NK-92 treated with Interleukin-12 subunit alpha and Interleukin-12 subunit beta, amount 100 ng/mL, for 24 hours (cell line): ENCODE data around the gene HIPK3.
"Not testable (repeated sequence)": the region's sequence is repeated elsewhere in the genome, so short reads cannot be mapped to it uniquely, and the experiment has no call there.

ENCODE experiments used
- DNase-seq: peaks from one replicate; lab custom pipeline; 2025; lab: John Stamatoyannopoulos, UW

HIPK3 gene

DNA sequence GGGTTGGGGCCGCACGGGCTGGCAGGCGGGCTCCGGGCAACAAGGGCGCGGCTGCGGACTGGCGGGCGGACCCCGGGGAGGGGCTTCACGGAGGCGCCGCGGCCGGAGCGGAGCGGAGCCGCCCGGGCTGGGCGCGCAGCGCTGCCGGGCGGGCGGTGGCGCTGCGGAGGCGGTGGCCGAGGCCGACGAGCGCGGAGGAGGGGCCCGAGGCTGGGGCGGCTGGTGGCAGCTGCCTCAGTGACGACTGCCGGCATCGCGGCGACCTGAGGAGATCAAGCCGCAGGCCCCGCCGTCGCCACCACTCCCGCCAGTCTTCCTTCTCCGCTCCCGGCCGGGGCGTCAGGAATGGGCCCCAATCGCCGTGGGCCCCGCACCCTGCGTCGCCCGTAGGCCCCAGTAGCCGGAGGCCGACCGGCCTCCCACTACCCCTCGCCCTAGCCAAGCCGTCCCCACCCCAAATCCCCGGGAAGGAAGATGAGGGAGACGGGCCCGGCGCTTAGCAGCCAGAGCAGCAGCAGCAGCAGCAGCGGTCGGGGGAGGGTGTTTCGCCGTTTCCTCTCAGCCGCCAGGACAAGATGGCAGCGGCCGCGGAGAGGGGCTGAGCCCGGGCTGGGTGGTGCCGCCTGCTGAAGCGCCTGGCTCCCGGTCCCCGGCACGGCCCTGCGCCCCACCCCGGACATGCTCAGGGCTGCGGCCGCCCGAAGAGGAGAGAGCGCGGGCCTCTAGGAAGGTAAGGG is at the start of gene HIPK3:
TSS of gene HIPK3 (plus strand) at position 222 of the 737 bp plus-strand sequence.
- DNase-seq: peak; percentile 69

DNA sequence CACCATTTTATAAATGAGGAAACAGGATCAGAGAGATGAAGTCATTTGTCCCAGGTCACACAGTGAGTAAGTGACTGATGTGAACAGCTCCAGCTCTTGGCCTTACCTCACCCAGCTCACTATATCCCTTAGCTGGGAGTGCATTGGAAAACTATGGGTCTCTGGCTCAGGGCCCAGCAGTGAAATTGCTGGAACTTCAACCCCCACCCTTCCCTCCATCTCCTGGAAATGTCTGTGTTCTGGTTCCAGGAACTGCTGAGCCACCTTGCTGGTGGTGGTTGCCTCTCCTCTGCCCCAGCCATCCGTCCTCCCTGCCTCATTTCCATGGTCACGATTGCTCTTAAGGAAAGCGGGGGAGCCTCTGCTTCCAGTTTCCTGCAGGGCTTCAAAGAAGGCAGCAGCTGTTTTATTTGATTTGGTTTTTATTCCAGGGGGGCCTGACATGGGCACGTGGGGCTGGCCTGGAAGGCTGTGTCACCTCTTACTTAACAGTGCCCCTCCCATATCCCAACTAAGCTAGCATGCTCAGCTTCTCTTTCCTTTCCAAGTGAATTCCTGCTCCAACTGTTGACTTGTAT is 49.7 kb upstream of the HIPK3 start:
- no peak for DNase-seq

DNA sequence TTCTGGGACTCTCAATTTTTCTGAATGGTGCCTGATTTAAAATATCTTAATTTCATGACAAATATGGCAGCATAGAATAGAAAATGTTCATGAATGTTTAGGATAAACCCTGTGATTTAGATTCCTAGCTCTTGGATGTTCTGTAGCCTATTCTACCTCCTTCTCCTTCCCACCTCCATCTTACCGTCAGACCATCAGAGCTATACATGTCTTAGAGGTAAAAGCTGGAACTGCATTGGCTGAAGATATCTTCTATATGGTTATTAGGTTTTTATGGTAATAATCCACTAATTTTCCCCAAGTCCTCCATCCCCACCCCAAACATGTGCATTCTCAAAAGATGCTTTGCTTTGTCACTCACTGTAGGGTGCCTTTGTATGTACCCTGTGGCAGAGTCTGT is 49.0 kb upstream of the HIPK3 start:
- DNase-seq: no peak

DNA sequence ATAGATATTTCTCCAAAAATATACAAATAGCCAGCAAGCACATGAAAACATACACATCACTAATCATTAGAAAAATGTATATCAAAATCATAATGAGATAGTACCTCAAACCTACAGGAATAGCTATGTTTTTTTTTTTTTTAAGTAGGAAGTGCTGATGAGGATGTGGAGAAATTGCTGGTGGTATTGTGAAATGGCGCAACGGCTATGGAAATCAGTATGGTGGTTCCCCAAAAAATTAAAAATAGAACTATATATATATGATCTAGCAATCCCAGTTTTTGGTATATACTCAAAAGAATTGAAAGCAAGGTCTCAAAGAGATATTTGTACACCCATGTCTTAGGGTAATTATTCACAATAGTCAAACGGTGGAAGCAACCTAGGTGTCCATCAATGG is 46.0 kb upstream of the HIPK3 start:
- DNase-seq: no peak

DNA sequence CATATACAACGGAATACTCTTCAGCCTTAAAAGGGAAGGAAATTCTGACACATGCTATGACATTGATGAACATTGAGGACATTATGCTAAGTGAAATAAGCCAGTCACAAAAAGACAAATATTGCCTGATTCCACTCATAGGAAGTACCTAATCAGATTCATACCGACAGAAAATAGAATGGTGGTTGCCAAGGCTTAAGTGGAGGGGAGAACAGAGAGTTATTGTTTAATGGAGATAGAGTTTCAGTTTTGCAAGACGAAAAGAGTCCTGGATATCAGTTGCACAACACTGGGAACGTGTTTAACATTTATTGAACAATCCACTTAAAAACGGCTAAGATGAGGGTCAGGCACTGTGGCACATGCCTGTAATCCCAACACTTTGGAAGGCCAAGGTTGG is 45.6 kb upstream of the HIPK3 start:
- DNase-seq: no peak

DNA sequence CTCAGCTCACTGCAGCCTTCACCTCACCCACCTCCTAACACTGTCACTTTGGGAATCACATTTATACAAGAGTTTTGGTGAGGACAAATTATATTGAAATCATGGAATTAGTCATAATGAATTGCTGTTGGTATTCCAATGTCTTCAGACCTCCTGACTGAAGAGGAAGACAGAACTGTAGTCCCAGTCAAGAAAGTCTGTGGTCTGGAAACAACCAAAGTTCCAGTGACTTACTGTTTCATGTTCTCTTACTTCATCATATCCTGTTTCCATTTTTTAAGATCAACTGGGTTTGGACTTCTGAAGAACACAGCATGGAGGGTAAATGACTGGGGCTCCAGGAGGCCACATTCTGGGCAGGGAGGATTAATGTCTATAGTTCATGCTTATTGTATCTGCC is 43.0 kb upstream of the HIPK3 start:
- DNase-seq: no peak

DNA sequence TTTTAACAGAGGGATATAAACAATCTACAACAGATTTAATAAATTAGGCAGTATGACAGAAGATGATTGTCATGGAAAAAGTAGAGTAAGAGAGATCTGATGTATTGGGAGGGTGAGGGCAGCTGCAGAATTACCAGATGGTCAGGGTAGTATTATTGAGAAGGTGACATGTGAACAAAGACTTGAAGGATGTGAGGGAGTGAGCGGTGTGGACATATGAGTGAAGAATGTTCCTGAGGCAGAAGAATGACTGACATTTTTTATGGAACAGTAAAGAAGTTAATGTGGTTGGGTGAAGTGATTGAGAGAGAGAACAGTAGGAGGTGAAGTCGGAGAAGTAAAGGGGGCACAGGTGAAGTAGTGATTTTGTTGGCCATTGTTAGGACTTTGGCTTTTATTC is 42.4 kb upstream of the HIPK3 start:
- DNase-seq: no peak

DNA sequence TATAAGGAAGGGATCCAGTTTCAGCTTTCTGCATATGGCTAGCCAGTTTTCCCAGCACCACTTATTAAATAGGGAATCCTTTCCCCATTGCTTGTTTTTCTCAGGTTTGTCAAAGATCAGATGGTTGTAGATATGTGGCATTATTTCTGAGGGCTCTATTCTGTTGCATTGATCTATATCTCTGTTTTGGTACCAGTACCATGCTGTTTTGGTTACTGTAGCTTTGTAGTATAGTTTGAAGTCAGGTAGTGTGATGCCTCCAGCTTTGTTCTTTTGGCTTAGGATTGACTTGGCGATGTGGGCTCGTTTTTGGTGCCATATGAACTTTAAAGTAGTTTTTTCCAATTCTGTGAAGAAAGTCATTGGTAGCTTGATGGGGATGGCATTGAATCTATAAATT is 40.5 kb upstream of the HIPK3 start:
- not testable (repeated sequence) for DNase-seq

DNA sequence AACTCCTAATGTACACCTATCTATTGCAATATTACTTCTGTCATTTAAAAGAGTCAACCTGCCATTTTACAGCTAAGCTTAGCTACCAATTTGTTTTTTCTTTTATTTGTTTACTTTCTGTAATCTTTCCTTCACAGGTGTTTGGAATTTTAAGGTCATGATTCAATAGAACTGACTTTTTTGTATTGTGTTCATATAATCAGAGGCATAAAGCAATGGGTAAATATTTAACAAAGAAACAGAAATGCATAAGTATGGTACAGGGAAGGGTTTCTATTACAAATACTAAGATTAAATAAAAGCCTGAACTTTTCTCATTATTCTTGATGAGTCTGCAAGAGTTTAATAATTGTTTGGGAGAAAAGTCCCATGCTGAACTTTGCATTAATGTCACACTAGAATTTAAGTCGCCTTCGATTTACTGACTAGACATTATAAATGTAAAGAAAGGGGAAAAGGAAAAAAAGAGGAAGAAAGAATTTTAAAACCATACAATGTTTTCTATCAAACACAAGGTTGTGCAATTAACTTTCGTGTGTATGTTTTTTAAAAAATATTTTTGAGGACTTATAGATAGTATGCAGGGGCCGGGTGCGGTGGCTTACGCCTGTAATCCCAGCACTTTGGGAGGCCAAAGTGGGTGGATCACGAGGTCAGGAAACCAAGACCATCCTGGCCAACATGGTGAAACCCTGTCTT is 35.0 kb upstream of the HIPK3 start:
- no peak for DNase-seq

DNA sequence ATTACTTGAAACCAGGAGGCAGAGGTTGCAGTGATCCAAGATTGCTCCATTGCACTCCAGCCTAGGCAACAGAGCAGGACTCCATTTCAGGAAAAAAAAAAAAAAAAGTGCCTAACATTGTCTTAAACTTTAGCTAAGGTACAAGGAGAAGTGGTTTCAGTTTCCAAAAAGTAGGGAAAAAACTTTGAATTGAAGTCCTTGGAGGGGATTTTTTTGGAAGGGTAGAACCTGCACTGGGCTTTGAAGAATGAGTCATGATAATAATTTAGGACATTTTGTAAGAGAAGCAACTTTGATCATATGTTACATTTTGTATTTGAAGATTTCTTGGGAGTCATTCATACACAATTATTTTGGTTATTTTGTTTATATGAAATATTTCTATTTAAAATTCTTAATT is 31.8 kb upstream of the HIPK3 start:
- no peak for DNase-seq

DNA sequence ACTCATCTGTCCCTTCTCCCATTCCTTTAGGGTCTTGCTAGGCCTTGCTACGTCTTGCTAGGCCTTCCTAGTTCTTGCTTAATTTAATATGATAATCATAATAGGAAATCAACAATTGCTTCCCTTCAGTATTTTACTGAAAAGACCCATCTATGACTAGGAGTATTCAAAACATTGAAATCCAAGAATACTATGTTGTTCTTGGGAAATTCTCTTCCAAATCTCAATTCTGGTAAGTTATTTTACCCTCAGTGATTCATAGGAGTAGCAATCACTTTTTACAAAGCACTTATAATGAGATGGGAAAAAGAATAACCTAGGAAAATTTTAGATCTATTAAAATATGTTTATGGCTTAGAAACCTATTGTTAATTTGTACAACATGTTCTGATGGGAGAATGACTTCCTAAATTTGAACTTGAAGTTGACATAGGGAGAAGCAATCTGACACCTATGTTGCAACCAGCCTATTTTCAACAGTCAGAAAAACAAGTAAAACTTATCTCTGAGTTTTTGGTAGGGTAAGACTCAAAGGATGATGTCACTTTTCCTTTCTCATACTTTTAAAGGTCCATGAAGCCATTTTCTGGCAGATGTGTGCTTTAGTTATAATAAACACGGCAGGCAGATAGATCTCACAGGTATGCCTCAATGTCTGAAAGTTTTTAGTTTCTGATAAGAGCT is 29.5 kb upstream of the HIPK3 start:
- DNase-seq: no peak

DNA sequence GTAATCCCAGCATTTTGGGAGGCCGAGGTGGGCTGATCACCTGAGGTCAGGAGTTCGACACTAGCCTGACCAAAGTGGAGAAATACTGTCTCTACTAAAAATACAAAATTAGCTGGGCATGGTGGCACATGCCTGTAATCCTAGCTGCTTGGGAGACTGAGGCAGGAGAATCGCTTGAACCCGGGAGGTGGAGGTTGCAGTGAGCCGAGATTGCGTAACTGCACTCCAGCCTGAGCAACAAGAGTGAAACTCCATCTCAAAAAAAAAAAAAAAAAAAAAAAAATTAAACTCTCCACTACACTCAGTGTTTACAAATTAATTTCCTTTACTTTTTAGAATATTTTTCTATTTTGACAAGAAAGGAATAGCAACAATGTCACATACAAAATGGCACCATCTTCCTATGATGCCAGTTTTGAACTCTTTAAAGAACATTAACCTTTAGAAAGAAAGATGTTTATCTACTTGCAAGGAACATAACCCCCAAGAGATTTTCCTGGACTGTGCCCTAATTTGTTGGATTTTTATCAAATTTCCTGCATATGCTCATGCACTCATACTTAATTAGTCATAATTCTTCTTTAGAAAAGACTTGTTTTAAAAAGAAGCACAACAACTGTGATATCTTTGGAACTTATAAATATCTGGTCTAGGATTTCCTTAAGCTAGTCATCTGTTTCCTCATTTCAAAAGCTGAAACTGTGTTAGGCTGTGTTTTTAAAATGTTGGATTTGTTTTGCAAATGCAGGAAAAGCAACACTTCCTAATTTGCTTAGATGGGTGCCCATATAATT is 22.6 kb upstream of the HIPK3 start:
- no peak for DNase-seq

DNA sequence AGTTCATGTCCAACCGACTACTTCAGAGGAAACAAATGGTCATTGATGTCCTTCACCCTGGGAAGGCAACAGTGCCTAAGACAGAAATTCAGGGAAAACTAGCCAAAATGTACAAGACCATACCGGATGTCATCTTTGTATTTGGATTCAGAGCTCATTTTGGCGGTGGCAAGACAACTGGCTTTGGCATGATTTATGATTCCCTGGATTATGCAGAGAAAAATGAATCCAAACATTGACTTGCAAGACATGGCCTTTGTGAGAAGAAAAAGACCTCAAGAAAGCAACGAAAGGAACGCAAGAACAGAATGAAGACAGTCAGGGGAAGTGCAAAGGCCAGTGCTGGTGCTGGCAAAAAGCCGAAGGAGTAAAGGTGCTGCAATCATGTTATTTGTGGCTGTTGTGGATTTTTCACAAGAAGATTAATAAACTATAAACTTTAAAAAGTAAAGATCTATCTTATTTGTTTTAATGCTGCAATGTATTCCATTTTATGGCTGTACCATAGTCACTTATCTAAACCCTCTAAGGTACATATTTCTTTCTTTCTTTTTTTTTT is 20.1 kb upstream of the HIPK3 start:
- DNase-seq: no peak

DNA sequence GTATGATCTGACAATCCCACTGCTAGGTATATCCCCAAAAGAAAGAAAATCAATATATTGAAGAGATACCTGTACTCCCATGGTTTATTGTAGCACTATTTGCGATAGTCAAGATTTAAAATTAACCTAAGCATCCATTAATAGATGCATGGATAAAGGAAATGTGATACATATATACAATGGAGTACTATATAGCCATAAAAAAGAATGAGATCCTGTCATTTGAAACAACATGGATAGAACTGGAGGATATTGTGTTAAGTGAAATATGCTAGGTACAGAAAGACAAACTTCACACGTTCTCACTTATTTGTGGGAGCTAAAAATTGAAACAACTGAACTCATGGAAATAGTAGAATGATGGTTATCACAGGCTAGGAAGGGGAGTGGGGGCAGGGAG is 14.6 kb upstream of the HIPK3 start:
- no peak for DNase-seq

DNA sequence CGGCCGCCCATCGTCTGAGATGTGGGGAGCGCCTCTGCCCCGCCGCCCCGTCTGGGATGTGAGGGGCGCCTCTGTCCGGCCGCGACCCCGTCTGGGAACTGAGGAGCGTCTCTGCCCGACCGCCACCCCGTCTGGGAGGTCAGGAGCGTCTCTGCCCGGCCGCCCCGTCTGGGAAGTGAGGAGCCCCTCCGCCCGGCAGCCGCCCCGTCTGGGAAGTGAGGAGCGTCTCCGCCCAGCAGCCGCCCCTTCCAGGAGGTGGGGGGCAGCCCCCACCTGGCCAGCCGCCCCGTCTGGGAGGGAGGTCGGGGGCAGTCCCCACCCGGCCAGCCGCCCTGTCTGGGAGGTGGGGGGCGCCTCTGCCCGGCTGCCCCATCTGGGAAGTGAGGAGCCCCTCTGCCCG is 13.5 kb upstream of the HIPK3 start:
- DNase-seq: not testable (repeated sequence)

DNA sequence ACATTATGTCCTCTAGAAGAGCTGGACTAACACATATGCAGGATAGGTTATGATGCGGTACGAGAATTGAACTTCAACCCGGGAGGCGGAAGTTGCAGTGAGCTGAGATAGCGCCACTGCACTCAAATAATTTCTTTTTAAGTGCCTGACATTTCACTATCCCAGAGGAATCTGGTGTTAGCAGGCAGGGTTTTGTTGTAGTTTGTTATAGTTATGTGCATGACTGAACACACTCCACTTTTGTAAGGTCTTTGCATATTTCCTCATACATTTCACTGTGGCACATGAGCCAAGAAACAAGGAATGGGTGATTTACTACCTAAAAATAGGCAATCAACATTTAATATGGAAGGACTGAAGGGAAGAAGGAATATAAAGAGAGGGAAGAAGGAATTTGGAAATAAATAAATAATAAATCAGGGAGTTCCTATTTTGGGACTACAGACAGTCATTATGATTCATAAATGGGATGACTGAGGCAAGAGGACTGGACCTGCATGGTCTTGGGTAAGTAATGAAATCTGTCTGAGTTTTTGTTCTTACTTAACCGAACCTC is 8.7 kb upstream of the HIPK3 start:
- DNase-seq: no peak

DNA sequence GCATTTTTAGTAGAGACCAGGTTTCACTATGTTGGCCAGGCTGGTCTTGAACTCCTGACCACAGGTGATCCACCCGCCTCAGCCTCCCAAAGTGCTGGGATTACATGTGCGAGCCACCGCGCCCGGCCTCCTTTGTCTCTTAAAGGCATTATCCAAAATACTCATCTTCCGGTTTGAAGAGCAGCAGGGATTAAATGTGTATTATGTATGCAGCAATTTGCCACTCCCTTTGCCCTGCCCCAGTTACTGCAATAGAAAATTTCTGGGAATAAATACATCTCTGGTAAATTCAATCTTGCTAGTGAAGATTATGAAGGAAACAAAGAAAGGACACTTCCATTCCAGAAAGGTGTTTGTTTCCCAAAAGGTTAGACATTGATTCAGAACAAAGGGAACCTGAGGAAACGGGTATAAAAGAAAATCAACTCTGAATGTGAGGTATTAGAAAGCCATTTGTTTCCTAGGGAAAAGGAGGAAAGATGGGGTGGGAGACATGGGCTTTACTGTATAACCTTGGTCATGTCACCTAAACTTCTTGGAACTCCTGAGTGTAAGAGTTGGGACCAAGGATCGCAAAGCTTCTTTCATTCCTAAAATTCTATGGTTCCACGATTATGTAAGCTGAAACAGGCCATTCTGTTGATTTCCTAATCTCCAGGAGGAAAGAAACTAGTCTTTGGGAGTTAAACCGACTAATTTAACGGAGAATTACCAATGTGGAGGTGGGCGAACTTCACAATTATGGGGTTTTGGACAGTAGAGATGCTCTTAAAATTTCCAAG is 959 bp upstream of the HIPK3 start:
- DNase-seq: no peak

DNA sequence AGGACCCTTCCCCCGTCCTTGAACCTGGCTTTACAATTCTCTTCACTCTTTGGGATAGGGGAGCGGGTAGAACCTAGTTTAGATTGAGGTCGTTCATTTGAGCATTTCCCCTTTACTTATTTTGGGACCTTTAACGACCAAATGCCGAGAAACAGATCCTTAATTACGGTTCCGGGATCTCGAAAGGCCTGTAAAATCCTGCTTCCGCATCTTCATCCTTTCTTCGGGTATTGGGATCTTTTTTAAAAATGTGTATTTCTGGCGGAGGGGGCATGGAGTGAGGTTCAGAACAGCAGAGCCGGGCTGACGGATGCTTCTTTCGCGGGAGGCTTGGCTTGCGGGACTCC is 395 bp upstream of the HIPK3 start:
- no peak for DNase-seq

DNA sequence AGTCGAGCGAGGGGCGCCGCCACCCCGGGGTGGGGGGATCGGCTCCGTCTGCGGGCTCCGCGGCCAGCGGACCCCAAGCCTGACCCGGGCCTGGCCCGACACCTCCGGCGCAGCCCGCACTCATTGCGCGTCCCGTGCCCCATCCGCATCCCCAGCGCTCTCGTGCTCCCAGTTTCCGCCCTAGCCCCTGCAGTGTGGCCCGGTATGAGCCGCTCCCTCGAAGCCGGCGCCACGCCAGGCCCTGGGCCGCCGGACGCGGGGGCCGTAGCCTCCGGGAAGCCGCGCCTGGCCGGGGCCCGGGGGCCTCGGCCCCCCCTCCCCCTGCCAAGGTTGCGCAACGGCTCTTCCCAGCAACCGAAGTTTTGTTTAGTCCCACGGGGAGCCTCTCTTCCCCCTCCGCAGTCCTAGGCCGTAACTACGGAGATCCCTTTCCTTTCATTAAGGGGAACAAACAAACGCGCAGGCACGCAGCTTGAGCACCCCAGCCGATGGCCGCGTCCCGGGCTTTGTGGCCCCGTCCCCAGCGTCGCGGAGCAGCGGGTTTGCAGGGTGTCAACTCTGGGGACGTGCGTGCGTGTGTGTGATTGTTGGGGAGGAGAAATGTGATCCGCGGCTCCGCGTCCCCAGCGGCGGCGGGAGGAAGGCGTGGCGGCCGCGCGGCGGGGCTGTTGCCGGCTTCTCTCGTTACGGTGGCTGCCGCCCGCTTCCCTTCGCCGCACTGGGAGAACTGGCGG is 883 bp downstream of the HIPK3 start:
- peak; percentile 59 for DNase-seq

DNA sequence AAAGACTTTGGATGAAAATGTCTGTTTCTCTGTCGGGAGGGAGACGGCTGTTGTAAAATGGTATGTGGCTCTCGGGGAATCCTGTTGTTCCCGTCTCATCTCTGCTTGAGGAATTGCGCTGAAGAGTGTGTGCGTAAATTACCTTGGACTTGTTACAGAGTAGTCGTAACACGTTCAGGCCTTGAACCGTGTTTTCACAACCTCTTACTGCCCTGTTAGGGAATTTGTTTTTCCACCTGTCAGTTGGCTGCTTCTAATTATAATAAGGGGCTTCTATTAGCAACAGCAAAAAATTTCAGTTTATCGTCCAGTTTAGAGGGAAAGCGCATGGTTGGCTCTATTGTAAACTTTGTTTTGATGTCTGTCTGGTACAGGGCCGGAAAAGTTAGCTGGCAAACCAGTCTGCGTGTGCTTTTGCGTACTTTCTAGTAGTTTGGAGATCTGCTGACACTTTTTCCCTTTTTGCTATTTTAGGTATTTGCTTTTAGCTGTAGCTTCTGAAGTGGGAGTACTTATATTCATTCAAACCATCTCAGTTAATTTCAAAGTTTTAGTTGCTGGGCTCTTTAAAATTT is 1.5 kb downstream of the HIPK3 start:
- DNase-seq: no peak
